ENCODE measurements around the gene ACAD9. TPM values are rescaled to one million over a fixed set of nuclear protein-coding genes. Genes with fewer than 3 reads are reported as not detected.
A peak's percentile ranks its signal among the peaks of the same experiment; 100 is the strongest.

The ACAD9 gene
- total and polyA plus RNA-seq, 10 of the 15 experiments (the other 5 are each of a cell fraction or from before 2014, with no cell fraction given) = 12.7 to 63.1 (median 43.7) TPM

GRCh38 chr3:128863560-128863959, 15.9 kb upstream of the ACAD9 start:
- no peaks in the 10 kb centered on the region for H3K36me3 ChIP-seq (ENCODE audit: control insufficient read depth in 2 of 2, insufficient read depth in 2 of 2, low read length in 1 of 2)
- ChIA-PET RAD21 (ENCODE audit: unreplicated experiment) (no interaction called here), CTCF (interaction anchor here (1.3 to 1.8 kb wide), 3 partner anchors 10 to 15 kb away, joined by 4 to 9 read pairs (median 4); partner anchors contain the start of gene ACAD9), POLR2A (no interaction called here), SMC1A (ENCODE audit: uncharacterized antibody, unreplicated experiment) (no interaction called here)
- intact Hi-C loops (cut with micrococcal nuclease; ENCODE audit: unreplicated experiment) (no loop called here), in situ Hi-C loops (cut with MboI) (no loop called here)
- H3K79me2 ChIP-seq (ENCODE audit: control insufficient read depth, insufficient read depth, low read length) = no peaks in the 10 kb centered on the region
- peaks cover 10% of the 10 kb centered on the region; the same call in 1 of the 3 replicates for H3K9me3 ChIP-seq (replicated peaks; ENCODE audit: control insufficient read depth, insufficient read depth, low read length)
- H3K4me1 ChIP-seq (ENCODE audit: control insufficient read depth, insufficient read depth, low read length) = no peaks in the 10 kb centered on the region
- DNase-seq (ENCODE audit: low read depth, low spot score) = no peak
- TF ChIP-seq, protein P1, sequence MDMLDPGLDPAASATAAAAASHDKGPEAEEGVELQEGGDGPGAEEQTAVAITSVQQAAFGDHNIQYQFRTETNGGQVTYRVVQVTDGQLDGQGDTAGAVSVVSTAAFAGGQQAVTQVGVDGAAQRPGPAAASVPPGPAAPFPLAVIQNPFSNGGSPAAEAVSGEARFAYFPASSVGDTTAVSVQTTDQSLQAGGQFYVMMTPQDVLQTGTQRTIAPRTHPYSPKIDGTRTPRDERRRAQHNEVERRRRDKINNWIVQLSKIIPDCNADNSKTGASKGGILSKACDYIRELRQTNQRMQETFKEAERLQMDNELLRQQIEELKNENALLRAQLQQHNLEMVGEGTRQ (IDR thresholded peaks at IDR 0.05; ENCODE audit: borderline replicate concordance, low read depth, low read length) = no peak
- TF ChIP-seq CTCF (IDR thresholded peaks at IDR 0.05 in 2 of 3, conservative IDR thresholded peaks at IDR 0.05 in 1 of 3; ENCODE audit: control insufficient read depth in 2 of 3, extremely low read depth in 1 of 3, insufficient read depth in 1 of 3, low read depth in 3 of 3, low read length in 3 of 3) = peak; percentile 13 to 33 (median 25); a peak in 2 of 6 replicates
- no peaks in the 10 kb centered on the region for H4K20me1 ChIP-seq (ENCODE audit: control insufficient read depth, insufficient read depth)
- no peak overlapping the region for H3K27ac ChIP-seq (ENCODE audit: control insufficient read depth, insufficient read depth)
- no peak overlapping the region for H2AFZ ChIP-seq (ENCODE audit: control insufficient read depth, low read depth, low read length)
- no peak for FAIRE-seq
- no peak overlapping the region for H3K9ac ChIP-seq (ENCODE audit: control insufficient read depth, insufficient read depth, low read length)
- H3K4me3 ChIP-seq = no peak overlapping the region
- no peaks in the 10 kb centered on the region for H3K27me3 ChIP-seq (replicated peaks in 1 of 2; ENCODE audit: control insufficient read depth in 2 of 2, insufficient read depth in 2 of 2, low read length in 1 of 2)
- ATAC-seq = 0 out of 3 replicates have a peak, but pooled peaks have one; percentile 23
- no TSS peak for BruUV-seq (replicated peaks)
- WGBS (ENCODE audit: insufficient coverage, insufficient replicate concordance, low lambda C conversion rate, missing lambda C conversion rate) = 60% methylated on average over 3 of the region's 3 CpGs
- H3K4me2 ChIP-seq (ENCODE audit: control insufficient read depth, insufficient read depth) = no peak overlapping the region

GRCh38 chr3:128864351-128864811, 15.0 kb upstream of the ACAD9 start:
- SMC1A ChIA-PET (ENCODE audit: uncharacterized antibody, unreplicated experiment) = no interaction called here
- Histone ChIP-seq H3K27ac (ENCODE audit: control insufficient read depth, insufficient read depth) (no peak overlapping the region), H3K4me1 (ENCODE audit: control insufficient read depth, insufficient read depth, low read length) (no peaks in the 10 kb centered on the region), H4K20me1 (ENCODE audit: control insufficient read depth, insufficient read depth) (no peaks in the 10 kb centered on the region), H3K27me3 (replicated peaks in 1 of 2; ENCODE audit: control insufficient read depth in 2 of 2, insufficient read depth in 2 of 2, low read length in 1 of 2) (no peaks in the 10 kb centered on the region), H3K79me2 (ENCODE audit: control insufficient read depth, insufficient read depth, low read length) (no peaks in the 10 kb centered on the region), H3K36me3 (ENCODE audit: control insufficient read depth in 2 of 2, insufficient read depth in 2 of 2, low read length in 1 of 2) (no peaks in the 10 kb centered on the region), H2AFZ (ENCODE audit: control insufficient read depth, low read depth, low read length) (no peak overlapping the region), H3K4me2 (ENCODE audit: control insufficient read depth, insufficient read depth) (no peak overlapping the region), H3K9ac (ENCODE audit: control insufficient read depth, insufficient read depth, low read length) (no peak overlapping the region), H3K4me3 (no peak overlapping the region), H3K9me3 (replicated peaks; ENCODE audit: control insufficient read depth, insufficient read depth, low read length) (peaks cover 4% of the 10 kb centered on the region; the same call in 1 of the 3 replicates)
- in situ Hi-C loops (cut with MboI) = no loop called here
- no peak for FAIRE-seq
- BruUV-seq (replicated peaks) = no TSS peak
- RAD21 ChIA-PET (ENCODE audit: unreplicated experiment) = no interaction called here
- intact Hi-C loops (cut with micrococcal nuclease; ENCODE audit: unreplicated experiment) = no loop called here
- WGBS (ENCODE audit: insufficient coverage, insufficient replicate concordance, low lambda C conversion rate, missing lambda C conversion rate) = 53% methylated on average over 10 of the region's 11 CpGs
- DNase-seq (ENCODE audit: low read depth, low spot score) = no peak
- POLR2A ChIA-PET = no interaction called here
- CTCF ChIA-PET = interaction anchor here (1.4 to 1.8 kb wide), 2 partner anchors 11 to 14 kb away, joined by 4 to 9 read pairs; partner anchors contain the start of gene ACAD9
- no peak for ATAC-seq
- TF ChIP-seq YY1 (IDR thresholded peaks at IDR 0.05; ENCODE audit: low read depth, low read length) = no peak
- TF ChIP-seq CBX3 (IDR thresholded peaks at IDR 0.05; ENCODE audit: borderline replicate concordance, low read depth) = no peak
- TF ChIP-seq NFYB (IDR thresholded peaks at IDR 0.05; ENCODE audit: insufficient read depth, low read depth, low read length) = no peak
- no peak for TF ChIP-seq ATF3 (IDR thresholded peaks at IDR 0.05; ENCODE audit: borderline replicate concordance, extremely low read depth, low read depth, low read length)
- no peak for TF ChIP-seq NFYA (IDR thresholded peaks at IDR 0.05; ENCODE audit: borderline replicate concordance, low read depth, low read length)
- TF ChIP-seq RFX5 (IDR thresholded peaks at IDR 0.05; ENCODE audit: low read depth, low read length) = no peak
- TF ChIP-seq, protein P2, sequence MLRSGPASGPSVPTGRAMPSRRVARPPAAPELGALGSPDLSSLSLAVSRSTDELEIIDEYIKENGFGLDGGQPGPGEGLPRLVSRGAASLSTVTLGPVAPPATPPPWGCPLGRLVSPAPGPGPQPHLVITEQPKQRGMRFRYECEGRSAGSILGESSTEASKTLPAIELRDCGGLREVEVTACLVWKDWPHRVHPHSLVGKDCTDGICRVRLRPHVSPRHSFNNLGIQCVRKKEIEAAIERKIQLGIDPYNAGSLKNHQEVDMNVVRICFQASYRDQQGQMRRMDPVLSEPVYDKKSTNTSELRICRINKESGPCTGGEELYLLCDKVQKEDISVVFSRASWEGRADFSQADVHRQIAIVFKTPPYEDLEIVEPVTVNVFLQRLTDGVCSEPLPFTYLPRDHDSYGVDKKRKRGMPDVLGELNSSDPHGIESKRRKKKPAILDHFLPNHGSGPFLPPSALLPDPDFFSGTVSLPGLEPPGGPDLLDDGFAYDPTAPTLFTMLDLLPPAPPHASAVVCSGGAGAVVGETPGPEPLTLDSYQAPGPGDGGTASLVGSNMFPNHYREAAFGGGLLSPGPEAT (IDR thresholded peaks at IDR 0.05; ENCODE audit: low read depth) = no peak
- TF ChIP-seq, protein P3, sequence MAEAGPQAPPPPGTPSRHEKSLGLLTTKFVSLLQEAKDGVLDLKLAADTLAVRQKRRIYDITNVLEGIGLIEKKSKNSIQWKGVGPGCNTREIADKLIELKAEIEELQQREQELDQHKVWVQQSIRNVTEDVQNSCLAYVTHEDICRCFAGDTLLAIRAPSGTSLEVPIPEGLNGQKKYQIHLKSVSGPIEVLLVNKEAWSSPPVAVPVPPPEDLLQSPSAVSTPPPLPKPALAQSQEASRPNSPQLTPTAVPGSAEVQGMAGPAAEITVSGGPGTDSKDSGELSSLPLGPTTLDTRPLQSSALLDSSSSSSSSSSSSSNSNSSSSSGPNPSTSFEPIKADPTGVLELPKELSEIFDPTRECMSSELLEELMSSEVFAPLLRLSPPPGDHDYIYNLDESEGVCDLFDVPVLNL (IDR thresholded peaks at IDR 0.05; ENCODE audit: low read depth, low read length) = no peak

Measured in GM12878 (cell line).